Mesangial cell (primary cell): ENCODE data around the gene FAM162A. TPM values are rescaled to one million over a fixed set of nuclear protein-coding genes. Genes with fewer than 3 reads are reported as not detected.

ENCODE experiments used
- total RNA-seq: library from RNA; depleted of rRNA; stranded (reverse); fragments of >200 nt; gene quantifications from 2 replicates; pipeline ENCODE4 v1.2.3, GENCODE V29; 2015

The FAM162A gene, protein sequence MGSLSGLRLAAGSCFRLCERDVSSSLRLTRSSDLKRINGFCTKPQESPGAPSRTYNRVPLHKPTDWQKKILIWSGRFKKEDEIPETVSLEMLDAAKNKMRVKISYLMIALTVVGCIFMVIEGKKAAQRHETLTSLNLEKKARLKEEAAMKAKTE
- 14.0 and 17.1 TPM in 2 replicates for total RNA-seq

DNA sequence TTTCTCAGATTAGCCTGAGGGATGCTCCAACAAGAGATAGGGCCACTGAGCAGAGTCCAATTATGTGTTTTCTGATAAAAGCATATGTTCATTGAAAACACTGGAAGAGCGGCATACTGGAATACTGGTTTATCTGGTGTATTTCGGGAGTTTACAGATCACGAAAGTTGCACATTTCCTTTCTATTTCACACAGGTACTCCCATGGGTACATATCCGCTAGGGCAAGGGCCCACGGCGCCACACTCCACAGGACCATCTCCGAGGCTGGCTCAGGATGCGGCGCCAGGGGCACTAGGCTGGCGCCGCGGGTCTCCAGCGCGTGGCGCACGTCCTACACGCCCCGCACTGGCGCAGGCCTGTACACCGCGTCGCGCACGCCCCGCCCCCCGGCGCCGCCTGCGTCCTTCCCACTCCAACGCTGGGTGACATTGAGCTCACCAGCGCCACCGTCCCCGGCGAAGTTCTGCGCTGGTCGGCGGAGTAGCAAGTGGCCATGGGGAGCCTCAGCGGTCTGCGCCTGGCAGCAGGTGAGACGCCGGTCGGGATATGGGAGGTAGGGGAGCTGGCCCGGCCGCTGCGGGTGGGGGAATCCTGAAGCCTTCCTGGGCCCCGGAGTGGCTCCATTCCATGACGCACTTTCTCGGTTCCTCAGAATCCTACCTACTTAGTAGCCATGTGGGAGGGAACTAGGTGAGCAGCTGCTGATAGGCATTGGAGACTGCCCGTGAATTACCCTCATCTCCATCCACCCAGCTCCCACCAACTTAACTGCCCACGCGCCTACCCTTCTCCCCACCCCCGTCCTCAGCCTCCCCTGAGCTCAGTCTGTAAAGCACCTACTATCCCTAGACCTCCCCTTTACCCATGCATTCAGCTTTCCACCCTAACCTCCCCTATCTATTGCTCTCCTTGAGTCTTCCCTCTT, at the start of gene FAM162A:
Gene FAM162A (plus strand): TSS at position 412 of the 927 bp plus-strand sequence. CDS start 84 bp downstream, at position 496.

DNA sequence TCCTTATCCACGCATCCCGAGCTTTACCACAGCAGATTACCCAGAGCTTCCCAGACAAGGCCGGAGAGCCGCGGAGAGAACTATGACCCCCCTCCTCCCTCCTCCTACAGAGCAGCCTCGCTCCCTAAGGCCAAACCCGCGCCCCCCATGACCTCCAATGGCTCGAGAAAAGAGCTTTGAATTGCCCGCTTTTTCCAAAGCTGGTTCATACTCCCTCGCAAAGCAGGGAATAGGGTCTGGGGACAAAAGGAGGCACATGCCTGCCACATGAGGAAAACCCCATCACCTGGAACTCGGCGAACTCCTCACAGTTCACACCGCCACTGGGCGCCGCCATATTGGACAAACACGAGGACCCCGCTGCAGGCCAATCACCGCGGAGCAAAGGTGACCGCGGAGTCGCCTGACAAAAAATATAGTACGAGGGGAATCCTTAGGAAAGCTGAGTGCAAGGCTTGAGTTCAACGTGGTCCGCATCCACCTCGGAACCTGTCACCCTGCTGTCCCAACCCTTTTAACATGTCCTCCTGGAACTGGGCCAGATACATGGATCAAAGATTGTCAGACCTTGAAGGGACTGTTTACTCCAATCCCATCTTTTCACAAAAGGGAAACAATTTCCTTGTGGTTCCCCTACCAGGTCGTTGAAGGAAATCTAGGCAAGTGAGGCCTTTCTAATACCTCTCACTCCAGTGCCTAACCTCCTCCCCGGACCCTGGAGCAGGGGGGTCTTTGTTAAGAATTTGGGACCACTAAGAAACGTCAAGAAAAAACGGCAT, 905 bp upstream of the FAM162A start, which contains the start of gene MIX23:
Gene MIX23 (minus strand): TSS at position 344 of the 779 bp plus-strand sequence. CDS start 7 bp downstream, at position 337.

DNA sequence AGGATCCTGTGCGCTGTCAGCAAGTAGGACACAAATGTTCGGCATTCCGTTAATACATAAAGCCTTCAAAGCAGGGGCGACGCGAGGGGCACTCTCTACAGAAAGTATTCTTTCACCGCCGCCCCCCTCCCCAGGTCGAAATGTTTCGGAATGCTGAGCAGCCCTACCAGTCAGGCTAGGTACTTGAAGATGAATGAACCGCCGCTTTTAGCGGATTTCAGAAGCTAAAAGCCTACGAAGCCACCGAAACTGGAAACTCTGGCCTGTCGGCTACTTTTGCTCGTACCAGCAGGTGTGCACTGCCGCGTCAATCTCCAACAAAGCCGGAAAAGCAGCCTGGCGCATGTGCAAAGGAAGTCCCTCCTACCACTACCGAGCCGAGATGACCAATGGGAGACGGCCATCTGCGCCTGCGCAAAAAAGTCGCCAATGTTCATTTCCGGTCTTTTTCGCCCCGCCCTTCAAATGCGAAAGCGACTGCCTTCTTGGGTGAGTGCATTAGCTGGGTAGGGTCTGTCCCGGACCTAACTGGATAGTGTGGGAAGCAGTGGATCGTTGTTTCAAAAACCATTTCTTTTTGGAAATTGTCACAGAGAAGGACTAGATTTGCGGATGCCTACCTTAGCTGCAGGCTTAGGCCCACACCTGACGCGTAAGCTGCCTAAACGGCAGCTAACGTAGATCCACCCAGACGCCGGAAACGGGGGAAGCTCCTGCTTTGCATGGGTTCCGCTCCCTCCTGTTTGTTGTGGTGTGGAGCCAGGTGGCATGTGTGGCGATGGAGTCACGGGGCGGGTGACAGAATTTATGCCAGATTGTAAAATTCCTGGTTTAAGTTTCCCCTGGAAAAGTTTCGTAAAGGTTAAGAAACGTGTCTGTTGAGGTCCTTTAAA, 32.0 kb downstream of the FAM162A start, which contains the start of gene WDR5B:
Gene WDR5B (minus strand): TSS at position 301 of the 893 bp plus-strand sequence. CDS start 534 bp downstream, outside the sequence.

Other genes starting within 250 kb of the FAM162A start
- gene CASR, start 200.5 kb upstream of the FAM162A start, total RNA-seq = 2.2 TPM in 1 of 2 replicates, not detected in the other
- gene CSTA, start 58.9 kb upstream of the FAM162A start, total RNA-seq = not detected in 2 replicates
- gene MIX23, start 951 bp upstream of the FAM162A start, total RNA-seq = 10.0 and 24.0 TPM in 2 replicates
- gene WDR5B, start 31.9 kb downstream of the FAM162A start, total RNA-seq = 1.6 and 3.3 TPM in 2 replicates
- 27.1 and 29.4 TPM in 2 replicates for gene KPNA1, start 130.8 kb downstream of the FAM162A start, total RNA-seq
- 6.8 and 13.2 TPM in 2 replicates for gene PARP9, start 180.1 kb downstream of the FAM162A start, total RNA-seq
- gene DTX3L, start 180.2 kb downstream of the FAM162A start, total RNA-seq = 15.6 and 26.0 TPM in 2 replicates
- gene PARP15, start 193.5 kb downstream of the FAM162A start, total RNA-seq = 0.25 TPM in 1 of 2 replicates, not detected in the other